NCI-H446 treated with DMSO at 0.1 percent for 48 hours (cell line): ENCODE data around the gene CAMK1D.
A peak's percentile ranks its signal among the peaks of the same experiment; 100 is the strongest.
"Not testable (repeated sequence)": the region's sequence is repeated elsewhere in the genome, so short reads cannot be mapped to it uniquely, and the experiment has no call there.

Experiments
- DNase-seq: peaks from one replicate; lab custom pipeline; 2025; lab: John Stamatoyannopoulos, UW

The CAMK1D gene

GRCh38 chr10:12518024-12518423 is 168.7 kb downstream of the CAMK1D start:
- no peak for DNase-seq

- no peak for DNase-seq
Measured at GRCh38 chr10:12521423-12521822, 172.1 kb downstream of the CAMK1D start.

GRCh38 chr10:12526311-12526710 is 177.0 kb downstream of the CAMK1D start:
- DNase-seq = no peak

GRCh38 chr10:12529976-12530375 is 180.6 kb downstream of the CAMK1D start:
- DNase-seq = no peak

- no peak for DNase-seq
Measured at GRCh38 chr10:12531305-12532220, 182.2 kb downstream of the CAMK1D start.

GRCh38 chr10:12533151-12533550 is 183.8 kb downstream of the CAMK1D start:
- no peak for DNase-seq

GRCh38 chr10:12533723-12534122 is 184.4 kb downstream of the CAMK1D start:
- no peak for DNase-seq

GRCh38 chr10:12534824-12535223 is 185.5 kb downstream of the CAMK1D start:
- DNase-seq = no peak

GRCh38 chr10:12535656-12536055 is 186.3 kb downstream of the CAMK1D start:
- DNase-seq = no peak

- no peak for DNase-seq
Measured at GRCh38 chr10:12538491-12538995, 189.2 kb downstream of the CAMK1D start.

- peak; percentile 40 for DNase-seq
Measured at GRCh38 chr10:12539350-12540164, 190.2 kb downstream of the CAMK1D start.

- DNase-seq = no peak
Measured at GRCh38 chr10:12540341-12540781, 191.0 kb downstream of the CAMK1D start.

GRCh38 chr10:12541446-12542067 is 192.2 kb downstream of the CAMK1D start:
- no peak for DNase-seq

- DNase-seq = no peak
Measured at GRCh38 chr10:12542133-12542670, 192.9 kb downstream of the CAMK1D start.

- DNase-seq = no peak
Measured at GRCh38 chr10:12543589-12543988, 194.2 kb downstream of the CAMK1D start.

- not testable (repeated sequence) for DNase-seq
Measured at GRCh38 chr10:12546160-12546802, 196.9 kb downstream of the CAMK1D start.

- DNase-seq = no peak
Measured at GRCh38 chr10:12547301-12547771, 198.0 kb downstream of the CAMK1D start.

GRCh38 chr10:12549297-12549696 is 199.9 kb downstream of the CAMK1D start:
- no peak for DNase-seq

- DNase-seq = no peak
Measured at GRCh38 chr10:12550994-12551393, 201.6 kb downstream of the CAMK1D start.

GRCh38 chr10:12556039-12556438 is 206.7 kb downstream of the CAMK1D start:
- no peak for DNase-seq

GRCh38 chr10:12559578-12560178 is 210.3 kb downstream of the CAMK1D start:
- no peak for DNase-seq
